Measurements from ENCODE around the gene RELN. TPM values are rescaled to one million over a fixed set of nuclear protein-coding genes. Genes with fewer than 3 reads are reported as not detected.
"Not testable (repeated sequence)": the region's sequence is repeated elsewhere in the genome, so short reads cannot be mapped to it uniquely, and the experiment has no call there.

RELN gene
- total RNA-seq, 1 experiment from 2014 or later = 0.10 TPM

GRCh38 chr7:103791894-103792293 lies 197.6 kb downstream of the RELN start:
- TF ChIP-seq, protein P1, sequence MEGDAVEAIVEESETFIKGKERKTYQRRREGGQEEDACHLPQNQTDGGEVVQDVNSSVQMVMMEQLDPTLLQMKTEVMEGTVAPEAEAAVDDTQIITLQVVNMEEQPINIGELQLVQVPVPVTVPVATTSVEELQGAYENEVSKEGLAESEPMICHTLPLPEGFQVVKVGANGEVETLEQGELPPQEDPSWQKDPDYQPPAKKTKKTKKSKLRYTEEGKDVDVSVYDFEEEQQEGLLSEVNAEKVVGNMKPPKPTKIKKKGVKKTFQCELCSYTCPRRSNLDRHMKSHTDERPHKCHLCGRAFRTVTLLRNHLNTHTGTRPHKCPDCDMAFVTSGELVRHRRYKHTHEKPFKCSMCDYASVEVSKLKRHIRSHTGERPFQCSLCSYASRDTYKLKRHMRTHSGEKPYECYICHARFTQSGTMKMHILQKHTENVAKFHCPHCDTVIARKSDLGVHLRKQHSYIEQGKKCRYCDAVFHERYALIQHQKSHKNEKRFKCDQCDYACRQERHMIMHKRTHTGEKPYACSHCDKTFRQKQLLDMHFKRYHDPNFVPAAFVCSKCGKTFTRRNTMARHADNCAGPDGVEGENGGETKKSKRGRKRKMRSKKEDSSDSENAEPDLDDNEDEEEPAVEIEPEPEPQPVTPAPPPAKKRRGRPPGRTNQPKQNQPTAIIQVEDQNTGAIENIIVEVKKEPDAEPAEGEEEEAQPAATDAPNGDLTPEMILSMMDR (IDR thresholded peaks at IDR 0.05) = no peak
- no peak for TF ChIP-seq POLR2AphosphoS5 (IDR thresholded peaks at IDR 0.05; ENCODE audit: low read depth, low read length)
- no peak for TF ChIP-seq SIN3A (IDR thresholded peaks at IDR 0.05; ENCODE audit: borderline replicate concordance, insufficient read depth, low read depth, low read length)
- no peak for TF ChIP-seq REST (IDR thresholded peaks at IDR 0.05; ENCODE audit: insufficient read depth in 1 of 2, low read depth in 2 of 2, low read length in 1 of 2)
- TF ChIP-seq TCF7L2 (IDR thresholded peaks at IDR 0.05; ENCODE audit: low read depth, low read length) = no peak
- in situ Hi-C loops (cut with HindIII; ENCODE audit: low pct_unique_long_range_greater_than_20kb, low sequenced_read_pairs) (no loop called here), intact Hi-C loops (cut with micrococcal nuclease; ENCODE audit: unreplicated experiment) (no loop called here)
- H3K9me3 ChIP-seq (ENCODE audit: control insufficient read depth, insufficient read depth, low read depth, low read length) = no peaks in the 10 kb centered on the region; the same call in 1 of the 2 replicates
- no peak for ATAC-seq
- H3K4me1 ChIP-seq (ENCODE audit: control insufficient read depth, insufficient read depth, low read length) = no peaks in the 10 kb centered on the region
- H3K27me3 ChIP-seq (ENCODE audit: control insufficient read depth, insufficient read depth, low read length) = no peaks in the 10 kb centered on the region
- no peaks in the 10 kb centered on the region for H3K36me3 ChIP-seq (ENCODE audit: control insufficient read depth, insufficient read depth, low read length)
- no peak for DNase-seq (ENCODE audit: low read depth, low spot score)
- ChIA-PET POLR2A (no interaction called here), CTCF (no interaction called here)
- no peak overlapping the region for H3K4me3 ChIP-seq (ENCODE audit: low read depth in 2 of 2, low read length in 2 of 2)
- no TSS peak for BruUV-seq (replicated peaks)
- no peak overlapping the region for H3K27ac ChIP-seq (ENCODE audit: low read length)

DNA sequence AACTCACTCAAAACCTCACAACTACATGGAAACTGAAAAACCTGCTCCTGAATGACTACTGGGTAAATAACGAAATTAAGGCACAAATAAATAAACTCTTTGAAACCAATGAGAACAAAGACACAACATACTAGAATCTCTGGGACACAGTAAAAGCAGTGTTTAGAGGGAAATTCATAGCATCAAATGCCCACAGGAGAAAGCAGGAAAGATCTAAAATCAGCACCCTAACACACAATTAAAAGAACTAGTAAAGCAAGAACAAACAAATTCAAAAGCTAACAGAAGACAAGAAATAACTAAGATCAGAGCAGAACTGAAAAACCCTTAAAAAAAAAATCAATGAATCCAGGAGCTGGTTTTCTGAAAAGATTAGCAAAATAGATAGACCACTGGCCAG lies 202.4 kb downstream of the RELN start:
- POLR2A ChIA-PET = interaction anchor here (0.7 kb wide), 1 partner anchor 197 kb away, joined by 14 read pairs; no protein-coding TSS in a partner anchor
- H3K27ac ChIP-seq (ENCODE audit: low read length); BruUV-seq (replicated peaks); intact Hi-C loops (cut with micrococcal nuclease; ENCODE audit: unreplicated experiment); in situ Hi-C loops (cut with HindIII; ENCODE audit: low pct_unique_long_range_greater_than_20kb, low sequenced_read_pairs); H3K27me3 ChIP-seq (ENCODE audit: control insufficient read depth, insufficient read depth, low read length); H3K9me3 ChIP-seq (ENCODE audit: control insufficient read depth, insufficient read depth, low read depth, low read length); H3K4me1 ChIP-seq (ENCODE audit: control insufficient read depth, insufficient read depth, low read length); H3K36me3 ChIP-seq (ENCODE audit: control insufficient read depth, insufficient read depth, low read length); ATAC-seq; DNase-seq (ENCODE audit: low read depth, low spot score); CTCF ChIA-PET; H3K4me3 ChIP-seq (ENCODE audit: low read depth in 2 of 2, low read length in 2 of 2): not testable (repeated sequence)

DNA sequence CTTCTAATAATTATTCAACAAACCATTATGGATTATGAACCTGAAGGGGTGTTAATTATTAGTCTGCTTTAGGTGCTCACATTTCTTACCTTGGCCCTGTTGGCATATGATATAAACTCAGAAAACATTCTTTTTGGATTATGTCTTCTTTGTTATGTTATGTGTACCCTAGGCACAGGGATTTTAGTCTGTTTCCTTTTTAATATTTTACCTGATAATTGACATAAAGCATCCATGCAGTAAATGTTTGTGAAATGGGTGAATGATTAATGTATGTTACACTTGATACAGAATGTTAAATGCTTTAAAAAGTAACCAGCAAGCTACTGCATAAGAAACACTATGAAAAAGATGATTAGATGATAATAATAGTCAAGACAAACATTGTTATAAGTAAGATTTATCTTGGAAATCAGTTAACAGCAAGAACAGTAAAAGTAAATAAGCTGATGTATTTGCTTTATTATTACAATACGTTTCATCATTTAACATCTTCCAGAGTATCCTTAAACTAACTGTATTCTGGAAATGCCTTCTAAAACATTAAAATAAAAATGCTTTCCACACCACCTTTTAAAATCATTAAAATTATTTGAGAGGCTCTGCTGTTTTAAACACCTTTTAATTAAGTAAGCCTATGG lies 204.7 kb downstream of the RELN start:
- POLR2A ChIA-PET = no interaction called here
- Histone ChIP-seq H3K27me3 (ENCODE audit: control insufficient read depth, insufficient read depth, low read length) (0 out of 2 replicates have a peak, but pooled peaks cover 2% of the 10 kb centered on the region), H3K4me3 (ENCODE audit: low read depth in 2 of 2, low read length in 2 of 2) (no peak overlapping the region), H3K4me1 (ENCODE audit: control insufficient read depth, insufficient read depth, low read length) (no peaks in the 10 kb centered on the region), H3K27ac (ENCODE audit: low read length) (no peak overlapping the region), H3K9me3 (ENCODE audit: control insufficient read depth, insufficient read depth, low read depth, low read length) (no peaks in the 10 kb centered on the region), H3K36me3 (ENCODE audit: control insufficient read depth, insufficient read depth, low read length) (no peaks in the 10 kb centered on the region)
- DNase-seq (ENCODE audit: low read depth, low spot score) (no peak), ATAC-seq (no peak)
- intact Hi-C loops (cut with micrococcal nuclease; ENCODE audit: unreplicated experiment) = no loop called here
- CTCF ChIA-PET = no interaction called here
- BruUV-seq (replicated peaks) = no TSS peak
- TF ChIP-seq, protein P1 (IDR thresholded peaks at IDR 0.05) = no peak
- TF ChIP-seq SIN3A (IDR thresholded peaks at IDR 0.05; ENCODE audit: borderline replicate concordance, insufficient read depth, low read depth, low read length) (no peak), POLR2AphosphoS5 (IDR thresholded peaks at IDR 0.05; ENCODE audit: low read depth, low read length) (no peak), REST (IDR thresholded peaks at IDR 0.05; ENCODE audit: insufficient read depth in 1 of 2, low read depth in 2 of 2, low read length in 1 of 2) (no peak), TCF7L2 (IDR thresholded peaks at IDR 0.05; ENCODE audit: low read depth, low read length) (no peak)
- in situ Hi-C loops (cut with HindIII; ENCODE audit: low pct_unique_long_range_greater_than_20kb, low sequenced_read_pairs) = no loop called here

Measured in Panc1 (cell line).